NB4 (cell line): ENCODE data around the gene SDR42E2.

Source experiments
- CTCF ChIP-seq: IDR thresholded peaks from one replicate; pipeline ENCODE4 v1.5.1; 2012; ENCODE audit warnings: low read depth, low read length
- MAX ChIP-seq: IDR thresholded peaks from 2 replicates; pipeline ENCODE4 v1.6.1; 2011; ENCODE audit warnings: low read depth, low read length
- MYC ChIP-seq: IDR thresholded peaks from 2 replicates; pipeline ENCODE4 v1.6.1; 2011; ENCODE audit warnings: low read depth, low read length

GRCh38 chr16:22216191-22216831 lies 54.0 kb downstream of the SDR42E2 start:
- TF ChIP-seq MAX (no peak), CTCF (no peak), MYC (no peak)
